NOMO-1 (cell line): Measurements from ENCODE around the gene SMARCD1.

Experiments
- DNase-seq, 2 experiments: peaks; one replicate each; lab custom pipeline; 2025; ENCODE audit not compliant: unreplicated experiment in 2 of 2; lab: John Stamatoyannopoulos, UW

Gene SMARCD1

GRCh38 chr12:50056639-50056976 lies 28.5 kb upstream of the SMARCD1 start:
- no peak for DNase-seq

DNA sequence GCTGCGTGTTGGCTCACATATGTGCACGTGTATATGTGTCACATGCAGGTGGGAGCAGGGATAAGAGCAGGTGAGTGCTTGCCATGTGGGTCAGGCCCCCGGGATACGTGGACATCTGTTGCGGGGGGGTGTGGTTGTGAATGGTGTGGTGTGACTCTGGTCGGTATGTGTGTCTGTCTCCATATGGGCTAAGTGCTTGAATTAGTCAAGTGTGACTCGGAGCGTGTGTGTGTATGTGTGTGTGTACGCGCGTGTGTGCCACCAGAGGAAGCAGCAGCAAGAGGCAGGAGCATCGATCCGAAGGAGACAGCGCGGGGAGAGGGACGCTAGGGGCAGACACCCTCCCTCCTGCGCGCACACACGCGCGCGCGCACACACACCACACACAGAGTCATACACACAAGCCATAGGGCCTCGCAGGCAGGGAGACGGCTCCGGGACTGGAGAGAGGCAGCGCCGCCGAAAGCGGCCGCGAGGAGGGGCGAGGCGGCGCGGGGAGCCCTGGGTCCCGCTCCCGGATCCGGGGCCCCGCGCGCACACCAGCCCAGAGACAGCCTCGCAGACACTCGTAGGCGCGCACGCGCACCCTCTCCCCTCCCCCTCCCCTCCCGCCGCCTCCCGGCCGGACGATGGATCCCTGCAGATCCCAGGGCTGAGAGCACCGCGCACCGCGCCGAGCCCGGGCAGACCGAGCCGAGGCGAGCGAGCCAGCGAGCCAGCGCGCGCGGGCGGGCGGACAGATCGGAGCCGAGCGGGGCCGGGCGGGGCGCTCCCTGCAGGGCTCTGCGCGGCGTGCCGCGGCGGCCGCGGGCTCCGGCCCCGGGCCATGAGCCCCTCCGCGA lies 27.9 kb upstream of the SMARCD1 start, which contains the start of gene ASIC1:
Gene ASIC1, plus strand, starts transcription at position 597 of the 842 bp plus-strand sequence. CDS start 1,171 bp downstream, outside the sequence.
- DNase-seq: peak; percentile 30 to 49

- DNase-seq: no peak
Observed at GRCh38 chr12:50057896-50058670, 27.1 kb upstream of the SMARCD1 start.

DNA sequence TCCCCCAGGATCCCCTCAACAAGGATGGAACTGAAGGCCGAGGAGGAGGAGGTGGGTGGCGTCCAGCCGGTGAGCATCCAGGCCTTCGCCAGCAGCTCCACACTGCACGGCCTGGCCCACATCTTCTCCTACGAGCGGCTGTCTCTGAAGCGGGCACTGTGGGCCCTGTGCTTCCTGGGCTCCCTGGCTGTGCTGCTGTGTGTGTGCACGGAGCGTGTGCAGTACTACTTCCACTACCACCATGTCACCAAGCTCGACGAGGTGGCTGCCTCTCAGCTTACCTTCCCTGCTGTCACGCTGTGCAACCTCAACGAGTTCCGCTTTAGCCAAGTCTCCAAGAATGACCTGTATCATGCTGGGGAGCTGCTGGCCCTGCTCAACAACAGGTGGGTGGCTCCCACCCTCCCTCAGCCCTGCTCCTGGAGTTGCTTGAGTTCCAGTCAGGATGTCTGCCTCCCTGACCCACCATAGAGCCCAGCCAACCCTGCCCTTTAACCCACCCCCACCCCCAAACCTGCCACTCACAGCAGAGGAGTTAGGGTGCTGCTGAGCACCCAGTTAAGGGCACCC lies 26.3 kb upstream of the SMARCD1 start:
- DNase-seq: no peak

GRCh38 chr12:50059440-50060119 lies 25.6 kb upstream of the SMARCD1 start:
- peak; percentile 57 to 60 for DNase-seq

- no peak for DNase-seq
Observed at GRCh38 chr12:50060120-50060468, 25.0 kb upstream of the SMARCD1 start.

DNA sequence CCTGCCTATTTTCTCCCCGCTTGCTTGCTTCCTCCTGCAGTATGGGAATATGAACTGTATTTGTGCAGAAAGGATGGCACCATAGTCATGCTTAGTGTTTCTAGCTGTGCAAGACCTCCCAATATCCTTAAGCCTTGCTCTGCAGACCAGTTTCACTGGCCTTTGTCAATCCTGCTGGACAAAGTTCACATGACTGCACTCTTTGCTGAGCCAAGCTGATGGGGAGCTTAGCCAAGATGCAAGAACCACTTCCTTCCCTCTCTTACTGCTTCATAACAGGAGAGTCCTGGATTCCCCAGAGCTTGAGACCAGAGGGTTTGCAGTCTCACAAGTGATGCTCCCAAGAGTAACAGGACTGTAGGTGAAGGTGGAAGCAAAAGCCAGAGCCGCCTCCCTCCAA lies 24.0 kb upstream of the SMARCD1 start:
- no peak for DNase-seq

DNA sequence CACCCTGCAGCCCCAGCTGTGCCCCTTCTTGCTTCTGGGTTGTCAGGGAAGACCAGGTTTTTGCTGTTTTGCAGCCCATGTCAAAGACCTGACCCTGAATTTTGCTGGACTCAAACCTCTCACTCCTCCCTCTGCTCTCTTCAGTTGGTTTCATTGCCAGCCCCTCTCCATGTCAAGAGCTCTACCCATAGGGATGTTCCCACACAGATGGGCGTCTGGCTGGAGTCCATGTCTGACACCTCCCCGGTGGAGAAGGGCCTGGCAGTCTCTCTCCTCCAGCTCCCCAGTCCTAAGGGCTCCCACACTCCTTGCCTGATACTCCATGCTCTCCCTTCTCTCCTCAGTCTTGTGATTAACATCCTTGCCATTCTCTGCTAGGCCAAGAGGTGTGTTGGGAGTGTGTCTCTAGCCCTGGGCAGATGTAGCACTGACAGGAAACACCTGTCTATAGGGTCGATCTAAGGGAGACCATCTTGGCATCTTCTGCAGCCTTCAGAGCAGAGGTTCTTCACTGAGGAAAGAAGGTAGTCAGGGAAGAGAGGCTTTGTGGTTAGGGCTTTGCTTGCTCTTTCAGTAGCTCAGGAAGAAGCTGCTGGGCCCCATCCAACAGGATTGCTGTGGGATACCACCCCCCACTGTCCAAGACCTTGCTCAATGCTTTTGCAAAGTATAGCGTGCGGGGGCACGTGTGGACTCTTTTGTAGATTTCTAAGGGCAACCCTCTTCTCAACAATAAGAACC lies 23.0 kb upstream of the SMARCD1 start:
- DNase-seq: no peak

DNA sequence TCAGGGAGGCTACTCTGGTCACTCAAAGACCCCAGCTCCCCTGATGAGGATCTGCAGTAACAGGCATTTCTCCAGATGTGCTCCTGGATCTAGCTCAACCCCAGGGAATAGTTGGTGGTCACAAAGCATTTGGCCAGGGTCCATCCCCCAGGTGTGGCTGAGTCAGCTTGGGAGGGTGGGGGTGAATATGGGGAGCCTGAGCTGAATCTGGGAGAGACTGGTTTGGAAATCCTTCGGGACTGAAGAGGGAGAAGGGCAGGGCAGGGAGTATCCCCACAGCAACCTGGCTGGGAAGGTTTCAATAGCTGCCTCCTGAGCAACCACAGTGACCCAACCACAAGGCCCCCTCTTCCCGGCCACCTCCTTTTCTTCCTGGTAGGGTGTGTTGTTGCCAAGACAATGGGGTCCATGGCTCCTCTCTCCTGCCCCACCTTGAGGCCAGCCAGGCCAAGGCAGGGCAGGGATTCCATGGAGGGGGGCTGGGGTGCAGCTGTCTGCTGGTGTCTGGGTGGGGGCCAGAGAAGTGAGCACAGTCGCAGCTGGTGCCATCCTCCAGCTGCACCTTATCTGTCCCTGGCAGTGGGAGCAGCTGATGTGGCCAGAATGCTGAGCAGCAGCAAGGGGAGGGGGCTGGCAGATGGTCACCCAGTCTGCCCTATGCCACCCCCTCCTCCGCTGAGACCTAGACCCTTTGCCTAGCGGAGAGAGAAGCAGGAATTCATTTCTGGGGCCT lies 22.2 kb upstream of the SMARCD1 start:
- no peak for DNase-seq

DNA sequence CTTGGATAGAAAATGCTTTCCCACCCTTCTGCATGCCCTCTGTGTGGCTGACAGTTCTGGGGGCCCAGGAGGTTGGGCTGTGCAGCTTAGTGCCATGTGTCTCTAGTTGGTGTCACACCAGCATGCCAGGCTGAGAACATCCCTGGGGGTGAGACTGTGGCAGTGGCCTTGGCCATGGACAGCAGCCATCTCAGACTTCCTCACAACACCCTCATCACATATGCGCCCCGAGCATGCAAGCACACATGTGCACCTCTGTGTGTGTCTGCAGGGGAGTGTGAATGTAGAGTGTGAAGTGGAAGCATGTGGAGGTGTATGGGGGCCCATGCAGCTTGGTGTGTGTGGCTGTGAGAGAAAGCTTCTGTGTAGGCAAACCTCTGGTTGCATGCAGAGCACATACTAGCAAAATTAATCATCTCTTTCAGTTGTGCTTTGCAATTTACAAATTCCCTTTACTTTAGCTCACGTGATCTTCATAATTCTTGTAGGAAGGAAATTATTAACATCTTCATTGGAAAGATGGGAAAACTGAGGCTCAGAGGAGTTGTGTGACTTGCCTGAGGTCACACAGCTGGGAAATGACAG lies 19.3 kb upstream of the SMARCD1 start:
- no peak for DNase-seq

- no peak for DNase-seq
Observed at GRCh38 chr12:50066402-50066801, 18.7 kb upstream of the SMARCD1 start.

DNA sequence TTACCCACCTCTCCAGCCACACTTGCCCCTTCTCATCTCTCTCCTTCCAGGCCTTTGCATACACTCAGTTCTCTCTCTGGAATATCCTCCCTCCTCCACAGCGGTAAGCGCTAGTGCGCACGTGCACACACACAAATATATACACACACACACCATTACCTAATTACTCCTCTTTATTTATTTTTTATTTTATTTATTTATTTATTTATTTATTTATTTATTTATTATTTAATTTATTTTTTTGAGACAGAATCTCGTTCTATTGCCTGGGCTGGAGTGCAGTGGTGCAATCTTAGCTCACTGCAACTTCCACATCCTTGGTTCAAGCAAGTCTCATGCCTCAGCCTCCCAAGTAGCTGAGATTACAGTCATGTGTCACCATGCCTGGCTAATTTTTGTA lies 16.1 kb upstream of the SMARCD1 start:
- no peak for DNase-seq

GRCh38 chr12:50069539-50069938 lies 15.6 kb upstream of the SMARCD1 start:
- no peak for DNase-seq

DNA sequence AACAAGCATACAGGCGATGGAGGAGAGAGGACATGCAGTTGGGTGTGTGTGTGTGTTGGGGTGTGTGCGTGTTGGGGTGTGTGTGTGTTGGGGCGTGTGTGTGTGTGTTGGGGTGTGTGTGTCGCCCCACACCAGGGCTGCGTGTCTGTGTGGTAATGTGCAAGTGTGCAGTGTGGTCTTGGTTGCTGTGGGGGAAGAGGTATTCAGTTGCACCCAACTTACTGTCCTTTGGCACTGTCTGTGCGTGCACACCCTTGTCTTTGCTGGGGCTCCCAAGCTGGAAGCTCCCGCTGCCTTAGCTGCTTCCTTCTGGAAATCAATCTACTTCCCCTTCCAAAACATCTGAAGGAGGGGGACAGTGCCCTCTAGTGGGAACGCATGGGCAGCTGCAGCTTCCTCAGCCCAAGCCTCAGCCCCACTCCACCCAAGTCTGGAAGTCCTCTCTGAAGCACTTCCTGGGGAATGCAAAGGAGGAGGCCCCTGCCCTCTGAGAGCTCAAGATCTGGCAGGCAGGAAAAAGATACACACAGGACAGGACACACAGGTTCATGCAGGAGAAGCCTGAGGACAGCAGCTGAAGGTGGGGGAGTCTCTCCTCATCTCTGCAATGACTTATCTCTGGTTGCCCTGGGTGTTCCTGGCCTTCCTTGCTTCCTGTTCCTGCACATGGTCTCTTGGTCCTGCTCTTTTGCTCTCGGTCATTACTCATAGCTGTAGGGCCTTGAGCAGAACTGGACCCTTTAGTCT lies 14.7 kb upstream of the SMARCD1 start:
- DNase-seq: peak; percentile 56 to 69

- DNase-seq: no peak
Observed at GRCh38 chr12:50072198-50072907, 12.8 kb upstream of the SMARCD1 start.

- DNase-seq: no peak
Observed at GRCh38 chr12:50073206-50073605, 11.9 kb upstream of the SMARCD1 start.

GRCh38 chr12:50073712-50074111 lies 11.4 kb upstream of the SMARCD1 start:
- no peak for DNase-seq
